ENCODE results near the gene ACAP3.

DNA sequence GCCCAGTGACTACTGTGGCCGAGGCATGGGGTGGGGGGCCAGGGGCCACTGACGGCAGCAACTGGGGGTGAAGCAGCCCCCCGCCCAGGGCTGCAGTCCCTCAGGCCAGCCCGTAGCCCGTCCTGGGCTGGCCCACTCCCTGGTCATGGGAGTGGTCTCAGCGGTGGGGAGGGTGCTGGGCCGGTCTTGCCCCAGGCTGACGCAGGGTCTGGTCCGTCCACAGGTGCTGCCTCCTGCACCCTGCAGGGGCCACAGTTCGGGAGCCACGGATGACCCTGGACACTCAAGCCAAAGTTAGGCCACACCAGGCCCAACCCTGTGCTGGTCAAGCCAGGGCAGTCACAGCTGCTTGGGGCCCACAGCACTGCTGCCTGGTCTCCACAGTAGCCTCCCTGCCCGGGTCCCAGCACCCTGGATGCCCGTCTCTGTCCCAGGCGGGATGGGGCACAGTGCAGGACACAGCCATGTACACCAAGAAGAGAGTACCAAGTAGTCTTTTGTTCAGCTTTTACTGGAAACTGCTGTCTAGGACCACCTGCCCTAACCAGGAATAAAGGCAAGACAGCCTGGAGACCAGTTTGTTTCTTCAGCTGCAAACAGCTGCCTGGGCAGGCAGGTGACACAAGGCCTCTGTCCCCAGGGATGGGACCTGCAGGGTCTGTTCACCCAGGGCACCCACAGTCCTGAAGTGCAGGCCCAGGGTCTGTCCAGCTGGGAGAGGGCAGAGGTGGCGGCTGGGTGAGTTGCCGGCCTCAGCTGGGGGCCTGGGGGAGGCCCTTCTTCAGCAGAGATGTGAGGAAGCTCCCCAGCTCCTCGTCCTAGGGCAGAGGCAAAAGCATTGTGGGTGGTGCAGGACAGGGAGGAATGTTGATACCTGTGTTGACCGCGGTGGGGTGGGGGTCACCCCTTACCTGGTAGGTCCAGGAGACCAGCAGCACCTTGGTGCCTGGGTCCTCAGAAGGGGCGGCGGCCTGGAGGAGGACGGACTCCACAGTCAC, 3.7 kb upstream of the ACAP3 start:
- TF ChIP-seq CTCF (IDR thresholded peaks at IDR 0.05) (no peak), POLR2A (IDR thresholded peaks at IDR 0.05) (no peak), POLR2AphosphoS5 (IDR thresholded peaks at IDR 0.05) (no peak), EP300 (IDR thresholded peaks at IDR 0.05) (no peak)

Data from sigmoid colon (tissue), 4 donors.